GM19438 (cell line): ENCODE results near the gene SMU1.
"Not testable (repeated sequence)": the region's sequence is repeated elsewhere in the genome, so short reads cannot be mapped to it uniquely, and the experiment has no call there.

Experiments used
- ATAC-seq: cut with Tn5 transposase; IDR thresholded peaks from one replicate; pipeline ENCODE4 v1.9.1; 2021; ENCODE audit warnings: low read depth; ENCODE audit not compliant: unreplicated experiment

Gene SMU1

DNA sequence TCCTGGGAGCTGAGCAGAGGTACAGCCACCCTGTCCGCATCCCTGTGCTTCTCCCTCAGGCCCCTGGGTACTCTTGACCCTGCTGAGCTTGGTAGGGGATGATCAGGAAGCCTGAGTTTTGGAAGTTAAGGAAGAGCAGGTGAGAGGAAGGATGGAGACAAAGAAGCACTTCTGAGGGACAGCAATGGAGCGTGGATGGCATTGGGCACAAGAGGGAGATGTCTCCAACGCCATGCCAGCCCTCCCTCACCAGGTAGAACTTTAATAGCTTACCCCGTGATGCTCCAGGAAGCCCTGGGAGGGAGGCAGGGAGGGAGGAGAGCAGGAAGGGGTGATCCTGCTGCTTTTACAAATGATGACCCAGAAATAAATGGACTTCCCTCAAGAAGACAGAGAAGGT is 29.9 kb upstream of the SMU1 start:
- ATAC-seq, result no peak

DNA sequence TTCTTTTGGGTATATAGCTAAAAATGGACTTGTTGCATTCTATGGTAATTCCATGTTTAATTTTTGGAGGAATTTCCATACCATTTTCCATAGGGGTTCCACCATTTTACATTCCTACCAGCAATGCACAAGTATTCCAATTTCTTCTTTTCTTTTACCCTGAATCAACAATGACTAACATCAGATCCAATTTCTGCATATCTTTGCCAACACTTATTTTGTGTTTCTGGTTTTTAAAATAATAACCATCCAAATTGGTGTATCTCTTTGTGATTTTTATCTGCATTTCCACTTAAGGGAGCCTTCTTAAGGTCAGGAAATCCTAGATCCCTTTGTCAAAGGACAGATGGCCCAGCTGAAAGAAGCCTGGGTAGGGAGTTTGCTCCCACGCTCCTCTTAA is 29.5 kb upstream of the SMU1 start:
- ATAC-seq, result no peak

DNA sequence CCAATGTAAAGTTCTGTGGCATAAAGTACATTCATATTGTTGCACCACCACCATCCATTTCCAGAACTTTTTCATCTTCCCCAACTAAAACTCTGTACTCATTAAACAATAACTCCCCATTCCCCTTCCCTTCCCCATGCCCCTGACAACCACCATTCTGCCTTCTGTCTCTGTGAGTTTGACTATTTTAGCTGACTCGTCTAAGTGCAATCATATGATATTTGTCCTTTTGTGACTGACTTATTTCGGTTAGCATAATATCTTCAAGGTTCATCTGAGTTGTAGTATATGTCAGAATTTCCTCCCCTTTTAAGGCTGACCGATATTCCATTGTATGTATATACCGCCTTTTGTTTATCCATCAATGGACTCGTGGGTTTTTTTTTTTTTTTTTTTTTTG is 29.0 kb upstream of the SMU1 start:
- no peak for ATAC-seq

DNA sequence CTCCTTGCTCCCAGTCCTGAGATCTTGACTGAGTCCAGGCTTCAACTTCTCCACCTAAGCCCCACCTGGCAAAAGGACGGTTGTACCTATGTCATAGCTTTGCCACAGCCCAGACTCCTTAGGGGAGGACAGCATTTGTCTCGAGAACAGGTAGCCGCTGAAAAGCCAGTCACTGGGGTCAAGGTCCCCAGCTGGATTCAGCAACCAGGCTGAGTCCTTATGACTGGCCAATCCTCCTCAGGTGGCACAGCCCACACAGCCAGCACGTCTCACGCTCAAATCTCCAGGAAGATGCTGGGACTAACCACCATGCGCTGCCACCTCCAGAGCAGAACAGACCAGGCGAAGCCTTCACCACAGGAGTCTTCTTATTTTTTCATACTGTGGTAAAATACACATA is 27.9 kb upstream of the SMU1 start:
- ATAC-seq, result no peak

DNA sequence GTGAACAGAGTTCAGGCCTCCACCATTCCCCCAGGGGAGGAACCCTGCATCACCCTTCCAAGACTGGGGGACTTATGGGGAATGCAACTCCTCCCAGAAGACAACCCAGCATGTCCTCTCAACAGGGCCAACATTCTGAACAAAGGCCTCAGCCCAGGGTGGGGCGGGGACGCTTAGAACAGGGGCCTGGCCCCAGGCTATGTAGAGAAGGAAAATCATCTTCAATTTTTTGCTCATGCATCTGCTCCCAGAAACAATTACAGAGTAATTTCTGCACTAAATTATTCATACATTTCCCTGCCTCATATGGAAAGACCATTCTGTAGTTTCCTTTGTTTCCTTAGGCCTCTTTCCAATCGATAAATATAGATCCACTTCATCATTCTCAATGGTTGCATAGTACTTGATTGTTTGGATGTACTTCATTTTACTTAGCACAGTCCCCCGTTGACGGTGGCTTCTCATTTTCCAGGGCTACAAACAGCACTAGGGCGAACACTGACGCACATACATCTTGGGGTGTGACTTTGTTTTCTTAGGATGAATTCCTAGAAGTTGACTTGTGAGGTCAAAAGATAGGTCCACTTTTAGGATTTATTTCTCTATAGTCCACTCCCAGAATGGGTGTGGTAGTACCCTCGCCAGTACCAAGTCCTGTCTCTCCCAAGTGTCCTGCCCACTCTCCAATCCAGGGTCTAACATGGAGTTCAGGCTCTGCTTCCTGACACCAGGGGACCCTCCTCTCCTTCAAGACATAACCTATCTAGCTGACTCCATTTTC is 27.2 kb upstream of the SMU1 start:
- no peak for ATAC-seq

DNA sequence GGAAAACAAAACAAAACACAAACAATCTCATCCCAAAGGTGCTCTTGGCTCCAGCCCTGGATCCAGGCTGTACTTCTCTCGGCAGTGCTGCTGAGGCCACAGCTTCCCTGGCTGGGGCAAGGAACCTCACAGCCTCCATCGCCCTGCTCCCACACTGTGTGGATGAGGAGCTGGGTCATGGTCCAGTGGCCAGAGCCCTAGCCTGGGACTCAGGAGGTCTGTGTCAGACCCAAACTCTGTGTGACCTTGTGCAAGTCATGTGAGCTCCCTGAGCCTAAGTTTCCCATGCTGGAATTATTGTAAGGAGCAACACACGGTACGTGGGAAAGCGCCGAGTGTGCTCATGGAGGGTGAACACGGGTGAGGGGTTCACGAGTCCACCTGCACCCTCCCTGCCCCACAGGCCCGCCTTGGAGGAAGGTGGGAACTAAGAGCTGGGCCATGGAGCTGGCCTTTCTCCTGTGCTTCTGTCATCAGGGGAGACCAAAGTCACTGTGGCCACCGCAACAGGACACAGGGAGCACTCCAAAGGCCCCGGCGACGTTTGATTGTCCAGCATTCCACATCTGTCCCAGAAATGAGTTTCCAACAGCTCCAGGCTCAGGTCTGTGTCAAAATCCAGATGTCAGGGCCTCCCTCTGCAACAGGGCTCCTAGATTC is 26.2 kb upstream of the SMU1 start:
- ATAC-seq, result no peak

DNA sequence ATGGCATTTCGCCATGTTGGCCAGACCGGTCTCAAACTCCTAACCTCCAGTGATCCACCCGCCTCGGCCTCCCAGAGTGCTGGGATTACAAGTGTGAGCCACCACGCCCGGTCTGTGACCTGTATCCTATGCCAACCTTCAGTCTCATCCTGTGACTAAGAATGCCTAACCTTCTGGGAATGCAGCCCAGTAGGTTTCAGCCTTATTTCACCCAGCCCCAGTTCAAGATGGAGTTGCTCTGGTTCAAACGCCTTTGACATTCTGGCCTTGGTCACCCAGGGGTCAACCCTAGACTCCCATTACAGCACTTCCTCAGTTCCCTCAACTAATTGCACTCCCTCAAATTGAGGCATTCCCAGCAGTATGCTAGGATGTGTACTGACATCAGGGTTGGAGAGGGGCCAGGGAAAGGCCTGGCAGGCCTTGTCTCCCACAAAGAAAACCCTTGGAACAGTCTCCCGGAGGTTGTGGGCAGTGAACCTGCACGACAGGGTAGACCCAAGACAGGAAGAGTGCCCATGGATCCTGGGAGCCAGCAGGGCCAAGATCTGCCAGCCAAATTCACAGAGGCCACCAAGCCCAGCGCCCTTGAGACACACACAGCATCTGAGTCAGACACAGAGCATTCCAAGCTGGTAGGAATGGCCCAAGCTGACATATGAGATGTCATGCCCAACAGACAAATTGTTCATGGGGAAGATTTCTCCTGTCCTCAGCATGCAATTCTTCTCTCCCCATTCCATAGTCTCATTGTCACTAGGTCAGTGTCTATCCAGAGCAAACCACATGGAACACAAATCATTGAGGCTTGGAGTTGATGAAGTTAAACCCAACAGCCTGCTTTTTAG is 24.9 kb upstream of the SMU1 start:
- no peak for ATAC-seq

DNA sequence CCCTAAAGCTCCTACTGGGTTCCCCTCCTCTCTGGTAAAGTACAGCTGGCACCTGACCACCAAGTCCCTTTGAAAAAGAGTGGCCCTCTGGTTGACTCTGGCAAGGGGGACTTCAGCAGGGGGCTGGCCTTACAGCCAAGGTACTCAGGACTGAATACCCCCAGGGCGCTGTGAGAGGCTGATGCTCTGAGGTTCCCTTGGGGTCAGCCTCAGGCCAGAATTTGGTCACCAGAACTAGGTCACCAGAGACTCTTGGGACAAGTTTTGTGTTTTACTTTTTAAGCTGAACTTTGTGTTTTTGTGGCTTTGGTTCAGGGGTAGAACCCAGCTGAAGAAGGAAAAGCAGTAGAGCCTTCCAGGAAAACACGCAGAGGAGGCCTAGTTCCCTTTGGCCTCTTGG is 23.3 kb upstream of the SMU1 start:
- ATAC-seq, result no peak

DNA sequence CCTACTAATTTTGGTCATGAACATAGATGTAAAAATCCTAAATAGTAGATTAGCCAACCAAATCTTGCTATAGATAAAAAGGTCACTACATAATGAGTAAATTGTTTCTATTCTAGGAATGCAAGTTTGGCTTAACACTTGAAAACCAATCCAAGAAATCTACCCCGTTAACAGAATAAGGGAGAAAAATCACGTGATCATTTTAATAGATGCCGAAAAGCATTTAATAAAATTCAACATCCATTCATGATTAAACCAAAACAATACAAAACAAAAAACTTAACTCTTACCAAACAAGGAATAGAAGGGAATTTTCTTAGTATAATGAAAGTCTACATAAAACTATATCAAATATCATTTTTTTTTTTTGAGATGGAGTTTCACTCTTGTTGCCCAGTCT is 20.7 kb upstream of the SMU1 start:
- no peak for ATAC-seq

DNA sequence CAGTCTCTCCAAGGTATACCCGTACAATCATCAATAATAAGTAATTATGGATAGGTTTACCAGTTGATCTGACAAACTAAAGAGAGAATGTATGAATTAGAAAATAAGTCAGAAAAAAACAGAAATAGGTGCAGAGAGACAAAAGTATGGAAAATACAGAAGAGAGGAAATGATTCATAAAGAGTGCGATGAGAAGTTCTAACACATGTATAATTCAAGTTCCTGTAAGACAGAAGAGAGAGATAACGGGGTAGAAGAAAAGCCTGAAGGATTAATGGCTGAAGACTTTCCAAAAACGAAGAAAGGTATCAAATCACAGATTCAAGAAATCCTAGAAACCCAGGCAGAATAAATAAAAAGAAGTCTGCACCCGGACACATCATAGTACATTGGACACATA is 16.2 kb upstream of the SMU1 start:
- no peak for ATAC-seq

DNA sequence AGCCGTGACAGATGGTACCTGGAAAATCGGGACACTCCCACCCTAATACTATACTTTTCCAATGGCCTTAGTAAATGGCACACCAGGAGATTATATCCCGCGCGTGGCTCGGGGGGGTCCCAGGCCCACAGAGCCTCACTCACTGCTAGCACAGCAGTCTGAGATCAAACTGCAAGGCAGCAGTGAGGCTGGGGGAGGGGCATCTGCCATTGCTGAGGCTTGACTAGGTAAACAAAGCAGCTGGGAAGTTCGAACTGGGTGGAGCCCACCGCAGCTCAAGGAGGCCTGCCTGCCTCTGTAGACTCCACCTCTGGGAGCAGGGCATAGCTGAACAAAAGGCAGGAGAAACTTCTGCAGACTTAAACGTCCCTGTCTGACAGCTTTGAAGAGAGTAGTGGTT is 9.2 kb upstream of the SMU1 start:
- not testable (repeated sequence) for ATAC-seq

DNA sequence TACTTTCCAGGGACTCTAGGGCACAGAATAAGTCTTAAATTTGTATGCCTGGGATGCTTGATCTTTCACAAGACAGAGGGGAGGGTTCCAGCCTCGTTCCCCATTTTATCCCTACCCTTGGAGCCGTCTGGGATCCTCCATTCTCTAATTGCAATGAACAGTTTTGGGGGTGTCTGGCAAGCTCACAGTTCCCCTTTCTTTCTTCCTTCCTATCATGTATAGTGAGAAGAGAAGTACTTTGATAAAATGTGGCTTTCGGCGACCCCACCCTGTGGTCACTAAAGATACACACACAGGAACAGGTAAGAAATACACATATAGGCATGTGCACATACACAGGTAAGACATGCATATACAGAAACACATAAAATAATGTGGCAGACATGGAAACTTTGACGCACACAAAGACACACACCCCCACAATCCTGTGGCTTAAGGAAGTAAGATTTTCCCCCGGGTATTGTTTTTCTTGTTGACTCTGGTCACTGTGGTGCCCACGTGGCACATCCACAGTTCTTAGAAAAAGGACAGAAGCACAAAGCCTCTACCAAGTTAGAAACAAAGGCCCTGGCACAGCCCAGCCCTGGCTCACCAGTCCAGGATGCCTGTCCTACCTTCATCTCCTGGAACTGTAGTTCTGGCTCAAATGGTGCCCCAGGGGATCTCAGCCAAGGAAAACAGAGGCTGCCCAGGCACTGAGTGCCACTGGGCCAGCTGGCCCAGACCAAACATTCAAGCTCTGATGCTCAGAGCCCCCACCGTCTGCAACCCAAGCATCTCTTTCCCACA is 6.3 kb upstream of the SMU1 start:
- ATAC-seq, result no peak

DNA sequence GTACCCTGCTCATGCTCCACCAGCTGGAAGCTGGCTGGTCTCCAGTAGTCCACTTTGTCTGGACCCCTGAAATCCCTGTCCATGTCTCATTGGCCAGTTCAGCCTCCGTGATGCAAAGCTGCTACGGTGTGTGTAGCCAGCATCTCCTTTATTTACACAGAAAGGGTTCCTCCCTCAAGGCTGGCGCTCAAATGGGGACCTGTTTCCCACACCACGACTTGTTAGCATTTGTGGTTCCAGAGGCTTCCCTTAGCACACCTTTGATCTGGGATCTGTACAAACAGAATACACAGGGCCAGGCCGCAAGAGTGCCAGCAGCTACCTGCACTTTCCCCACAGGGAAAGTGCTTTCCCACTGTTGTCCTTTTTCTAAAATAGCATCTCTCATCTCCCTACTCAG is 5.7 kb upstream of the SMU1 start:
- ATAC-seq, result no peak

DNA sequence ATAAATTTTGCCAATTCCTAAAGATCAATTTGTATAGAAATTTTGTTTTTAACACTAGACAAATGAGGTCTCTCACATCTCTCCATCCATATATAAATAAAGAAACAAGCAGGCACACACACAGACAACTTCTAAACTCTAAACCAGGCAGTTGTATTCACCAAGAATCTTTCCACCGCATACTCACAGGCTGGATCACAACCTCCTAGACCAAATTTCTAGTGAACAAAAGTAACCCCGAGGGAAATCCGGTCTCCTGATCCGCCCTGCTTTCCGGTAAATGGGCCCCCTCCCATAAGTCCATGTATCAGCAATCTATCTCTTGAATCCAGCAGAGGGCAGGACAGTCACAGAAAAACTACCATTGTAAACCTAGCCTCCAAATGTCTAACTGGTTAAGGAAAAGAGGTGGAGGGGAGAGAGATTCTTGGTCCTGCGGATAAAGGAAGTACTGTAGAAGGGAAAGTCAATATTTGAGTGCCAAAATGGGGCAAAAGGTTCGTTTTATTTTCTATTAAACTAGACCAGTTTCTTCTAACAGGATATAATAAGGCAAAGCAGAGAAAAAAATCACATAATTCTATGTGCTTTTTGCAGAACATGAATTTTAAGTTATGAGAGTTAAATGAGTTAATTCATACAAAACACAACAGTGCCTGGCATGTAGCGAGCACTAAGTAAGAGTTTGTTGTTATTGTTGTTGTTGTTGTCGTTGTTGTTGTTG is 4.8 kb upstream of the SMU1 start:
- ATAC-seq, result no peak

DNA sequence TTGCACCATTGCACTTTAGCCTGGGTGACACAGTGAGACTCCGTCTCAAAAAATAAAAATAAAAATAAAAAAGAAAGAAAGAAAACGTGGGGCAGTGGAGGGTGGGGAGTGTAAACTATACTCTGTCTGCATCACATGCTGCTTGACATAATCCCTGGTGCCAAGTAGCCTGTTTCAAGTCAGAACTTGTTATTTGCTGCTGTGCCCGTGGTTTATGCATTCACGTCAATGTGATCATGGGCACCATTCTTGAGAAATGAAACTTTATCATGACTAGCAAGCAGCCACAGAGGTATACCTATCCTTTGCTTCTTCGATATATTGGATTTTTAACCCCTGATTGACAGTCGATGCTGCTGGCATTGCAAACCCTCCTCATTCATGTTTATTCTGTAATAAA is 4.1 kb upstream of the SMU1 start:
- no peak for ATAC-seq

DNA sequence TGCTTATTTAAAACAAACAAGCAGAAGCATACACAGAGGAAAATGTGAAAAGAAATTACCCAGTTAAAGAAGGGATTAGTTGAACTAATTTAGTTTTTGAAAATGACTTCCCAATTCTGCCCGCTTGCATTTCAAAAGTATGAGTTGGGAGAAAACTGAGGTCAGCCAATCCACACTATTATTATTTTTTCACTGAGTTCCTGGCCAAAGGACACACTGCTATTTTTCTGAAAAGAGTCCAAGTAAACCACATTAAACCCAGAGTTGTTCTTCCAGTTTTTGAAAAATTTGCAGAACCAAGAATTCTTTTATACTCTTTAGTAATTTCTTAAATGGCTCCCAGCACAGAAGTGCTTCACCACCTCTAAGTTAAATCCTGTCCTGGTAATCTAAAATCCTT is 7.5 kb downstream of the SMU1 start:
- ATAC-seq, result no peak

DNA sequence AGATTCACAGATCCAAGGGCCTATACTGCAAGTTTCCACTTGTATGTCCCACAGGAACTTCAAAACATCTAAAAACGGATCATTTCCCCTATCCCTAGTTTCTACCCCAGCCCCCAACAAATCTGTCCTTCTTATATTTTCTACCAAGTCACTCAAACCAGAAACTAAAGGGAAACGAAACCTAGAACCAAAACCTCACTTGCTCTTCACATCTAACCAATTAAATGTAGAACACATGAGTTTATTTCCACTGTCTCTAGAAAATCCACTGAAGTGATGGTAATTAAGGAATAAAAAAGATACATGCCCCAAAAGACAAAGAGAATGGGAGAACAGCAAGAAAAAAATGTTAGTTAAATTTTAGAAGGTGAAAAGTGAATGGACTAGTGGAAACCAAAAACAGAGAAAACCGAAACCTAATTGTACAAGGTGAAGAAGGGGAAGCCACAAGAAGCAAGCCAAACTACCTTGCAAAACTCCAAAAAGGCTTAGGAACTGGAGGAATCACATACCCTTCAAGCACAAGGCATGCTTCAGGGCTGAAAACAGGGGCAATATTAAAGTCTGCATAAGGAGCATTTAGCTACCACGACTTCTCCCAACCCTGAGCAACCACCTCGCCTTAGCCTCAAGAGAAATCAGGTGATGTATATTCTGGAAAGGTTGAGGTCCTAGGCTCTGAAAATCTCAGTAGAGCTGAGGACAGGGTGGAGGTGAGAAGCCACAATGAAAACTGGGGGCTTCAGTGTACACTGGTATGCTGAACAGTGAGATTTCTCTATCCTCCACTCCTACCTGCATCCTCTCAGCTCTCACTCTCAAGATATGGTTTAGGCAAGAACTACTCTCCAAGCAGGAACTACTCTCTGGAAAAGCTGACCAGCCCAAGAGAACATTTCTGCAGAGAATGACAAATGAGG is 11.1 kb downstream of the SMU1 start:
- ATAC-seq, result peak; percentile 85

DNA sequence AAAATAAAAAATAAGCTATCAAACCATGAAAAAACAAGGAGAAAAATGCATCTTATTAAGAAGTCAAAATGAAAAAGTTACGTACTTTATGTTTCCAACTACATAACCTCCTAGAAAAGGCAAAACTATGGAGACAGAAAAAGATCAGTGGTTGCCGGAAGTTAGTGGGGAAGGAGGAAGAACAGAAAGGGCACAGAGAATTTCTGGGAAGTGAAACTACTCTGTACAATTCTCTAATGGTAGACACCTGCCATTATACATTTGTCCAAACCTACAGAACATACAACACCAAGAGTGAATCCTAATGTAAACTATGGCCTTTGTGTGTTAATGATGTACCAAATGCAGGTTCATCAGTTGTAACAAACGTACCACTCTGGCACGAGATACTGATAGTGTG is 25.3 kb downstream of the SMU1 start:
- ATAC-seq, result no peak
